ENCODE measurements around the gene TWIST2.

The TWIST2 gene

DNA sequence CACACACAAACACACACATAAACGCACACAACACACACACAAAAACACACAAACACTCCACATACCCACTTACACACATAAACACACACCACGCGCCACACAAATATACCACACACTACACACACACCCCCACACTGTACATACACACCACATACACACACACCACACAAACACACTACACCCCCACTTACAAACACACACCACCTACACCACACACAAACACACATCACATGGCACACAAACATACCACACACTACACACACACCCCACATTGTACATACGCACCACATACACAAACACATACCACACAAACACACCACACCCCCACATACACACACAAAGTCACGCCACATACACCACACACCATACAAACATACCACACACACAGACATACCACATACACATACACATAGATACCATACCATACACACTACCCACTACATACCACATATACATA lies 59.9 kb downstream of the TWIST2 start:
- DNase-seq, result no peak

DNA sequence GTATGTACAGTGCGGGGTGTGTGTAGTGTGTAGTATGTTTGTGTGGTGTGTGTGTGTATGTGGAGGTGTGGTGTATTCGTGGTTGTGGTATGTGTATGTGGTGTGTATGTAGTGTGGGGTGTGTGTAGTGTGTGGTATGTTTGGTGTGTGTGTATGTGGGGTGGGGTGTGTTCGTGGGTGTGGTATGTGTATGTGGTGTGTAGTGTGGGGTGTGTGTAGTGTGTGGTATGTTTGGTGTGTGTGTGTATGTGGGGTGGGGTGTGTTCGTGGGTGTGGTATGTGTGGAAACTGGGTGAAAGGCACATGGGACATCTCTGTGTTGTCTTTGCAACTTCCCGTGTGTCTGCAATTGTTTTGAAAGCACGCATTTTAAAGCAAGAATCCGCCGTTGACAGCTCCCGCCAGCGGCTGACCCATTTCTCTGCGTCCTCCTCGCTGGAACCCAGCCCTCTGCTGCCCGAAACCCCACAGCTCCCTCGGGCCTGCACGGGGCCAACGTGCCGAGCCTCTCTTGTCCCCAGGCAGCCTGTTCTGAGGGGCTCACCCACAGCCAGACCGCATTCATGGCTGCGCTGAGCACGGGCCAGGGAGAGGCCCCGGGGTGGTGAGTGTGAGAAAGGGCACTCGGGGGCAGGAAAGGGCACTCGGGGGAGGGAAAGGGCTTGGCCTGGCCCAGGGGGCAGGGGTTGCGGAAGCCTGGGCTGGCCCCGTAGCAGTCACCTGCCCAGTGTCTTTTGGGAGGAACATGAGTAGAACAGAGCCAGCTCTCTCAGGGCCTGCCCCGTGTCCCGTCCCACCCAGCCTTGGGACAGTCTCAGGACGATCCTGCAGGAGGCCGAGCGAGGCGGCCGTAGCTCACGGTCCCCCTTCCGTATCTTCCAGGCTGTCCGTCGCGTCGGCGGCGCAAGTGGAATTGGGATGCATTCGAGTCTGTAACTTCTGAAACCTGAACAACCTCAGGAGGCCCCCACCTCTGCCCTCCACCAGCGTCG lies 61.4 kb downstream of the TWIST2 start:
- no peak for DNase-seq

DNA sequence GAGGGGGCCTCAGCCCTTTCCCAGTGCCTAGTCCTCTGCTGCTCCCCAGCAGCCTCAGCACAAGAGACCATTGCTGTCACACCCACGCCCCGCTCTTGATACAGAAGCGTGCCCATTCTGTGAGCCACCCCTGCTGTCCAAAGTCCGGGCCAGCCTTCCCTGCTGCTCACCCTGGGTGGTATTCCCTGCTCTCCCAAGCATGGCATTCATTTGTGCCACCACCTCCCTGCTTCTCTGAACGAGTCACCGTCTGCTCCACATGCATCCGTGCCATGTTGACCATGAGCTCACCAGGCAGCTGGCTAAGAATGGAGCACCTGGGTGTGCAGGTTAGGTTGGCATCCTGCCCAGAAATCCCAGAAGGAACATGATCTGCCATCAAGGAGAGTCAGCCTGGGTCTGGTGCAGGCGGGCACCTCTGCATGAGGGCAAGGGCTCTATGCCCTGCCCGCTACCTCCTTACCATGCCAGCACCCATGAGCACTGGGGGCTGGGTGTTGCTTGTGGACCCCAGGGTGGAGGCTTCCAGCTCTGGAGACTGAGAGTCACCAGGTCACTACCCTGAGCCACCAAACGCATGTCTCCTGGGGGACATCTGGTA lies 63.0 kb downstream of the TWIST2 start:
- DNase-seq, result no peak

DNA sequence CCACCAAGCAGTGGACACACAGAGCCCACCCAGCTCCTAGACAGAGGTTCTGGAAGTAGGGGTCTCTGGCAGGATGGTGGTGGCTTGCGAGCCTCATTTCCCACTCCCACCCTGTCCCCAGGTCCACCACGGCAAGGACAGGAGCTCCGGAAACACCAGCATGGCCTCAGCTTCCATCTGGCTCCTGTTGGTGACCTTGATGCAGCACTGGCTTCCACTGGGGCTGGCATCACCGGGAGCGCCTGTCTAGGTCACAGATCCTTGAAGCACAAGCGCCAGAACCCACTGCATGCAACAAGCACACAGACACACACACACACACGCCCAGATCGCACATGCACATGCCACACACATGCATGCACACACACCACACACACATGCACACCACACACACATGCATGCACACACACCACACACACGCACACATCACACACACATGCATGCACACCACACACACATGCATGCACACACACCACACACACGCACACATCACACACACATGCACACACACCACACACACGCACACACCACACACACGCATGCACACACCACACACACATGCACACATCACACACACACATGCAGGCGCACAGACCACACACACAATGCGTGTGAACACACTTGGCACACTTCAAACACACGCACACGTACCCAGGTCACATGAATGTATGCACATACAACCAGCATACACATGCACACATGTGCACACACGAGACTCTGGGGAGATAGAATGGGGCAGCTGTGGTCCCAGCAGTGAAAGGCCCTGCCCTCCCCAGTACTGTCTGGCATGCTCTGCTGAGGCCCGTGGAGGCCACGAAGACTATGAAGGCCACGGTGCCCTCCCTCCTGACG lies 63.7 kb downstream of the TWIST2 start:
- no peak for DNase-seq

DNA sequence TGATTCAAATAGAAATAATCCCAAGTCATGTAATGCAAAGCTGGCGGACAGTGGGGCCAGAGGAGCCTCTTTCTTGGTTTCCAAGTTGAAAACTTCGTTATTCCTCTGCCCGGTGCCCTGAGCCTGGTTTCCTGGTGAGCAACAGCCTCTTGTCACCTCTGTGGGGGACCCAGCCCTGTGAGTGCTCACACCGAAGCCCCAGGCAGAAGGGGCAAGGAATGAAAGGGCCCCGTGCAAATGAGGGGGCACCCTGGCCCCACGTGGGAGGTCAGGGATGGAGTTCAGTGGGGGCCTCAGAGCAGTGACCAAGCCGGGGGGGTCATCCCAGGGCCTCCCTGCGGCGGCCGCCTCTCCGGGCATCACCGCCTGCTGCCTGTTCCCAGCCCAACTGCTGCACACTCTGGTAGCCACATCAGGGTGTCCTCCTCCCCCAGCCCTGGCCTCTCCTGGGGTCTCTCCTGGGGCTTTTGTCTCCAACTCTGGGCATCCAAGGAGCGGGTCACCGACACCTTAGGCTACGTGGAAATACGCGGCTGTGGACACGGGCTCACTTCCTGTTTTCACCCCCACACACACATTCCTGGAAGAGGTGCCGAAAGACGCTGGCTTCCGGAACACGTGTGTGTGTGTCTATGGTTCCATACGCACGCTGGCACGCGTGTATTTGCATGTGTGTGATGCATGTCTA lies 64.5 kb downstream of the TWIST2 start:
- no peak for DNase-seq

DNA sequence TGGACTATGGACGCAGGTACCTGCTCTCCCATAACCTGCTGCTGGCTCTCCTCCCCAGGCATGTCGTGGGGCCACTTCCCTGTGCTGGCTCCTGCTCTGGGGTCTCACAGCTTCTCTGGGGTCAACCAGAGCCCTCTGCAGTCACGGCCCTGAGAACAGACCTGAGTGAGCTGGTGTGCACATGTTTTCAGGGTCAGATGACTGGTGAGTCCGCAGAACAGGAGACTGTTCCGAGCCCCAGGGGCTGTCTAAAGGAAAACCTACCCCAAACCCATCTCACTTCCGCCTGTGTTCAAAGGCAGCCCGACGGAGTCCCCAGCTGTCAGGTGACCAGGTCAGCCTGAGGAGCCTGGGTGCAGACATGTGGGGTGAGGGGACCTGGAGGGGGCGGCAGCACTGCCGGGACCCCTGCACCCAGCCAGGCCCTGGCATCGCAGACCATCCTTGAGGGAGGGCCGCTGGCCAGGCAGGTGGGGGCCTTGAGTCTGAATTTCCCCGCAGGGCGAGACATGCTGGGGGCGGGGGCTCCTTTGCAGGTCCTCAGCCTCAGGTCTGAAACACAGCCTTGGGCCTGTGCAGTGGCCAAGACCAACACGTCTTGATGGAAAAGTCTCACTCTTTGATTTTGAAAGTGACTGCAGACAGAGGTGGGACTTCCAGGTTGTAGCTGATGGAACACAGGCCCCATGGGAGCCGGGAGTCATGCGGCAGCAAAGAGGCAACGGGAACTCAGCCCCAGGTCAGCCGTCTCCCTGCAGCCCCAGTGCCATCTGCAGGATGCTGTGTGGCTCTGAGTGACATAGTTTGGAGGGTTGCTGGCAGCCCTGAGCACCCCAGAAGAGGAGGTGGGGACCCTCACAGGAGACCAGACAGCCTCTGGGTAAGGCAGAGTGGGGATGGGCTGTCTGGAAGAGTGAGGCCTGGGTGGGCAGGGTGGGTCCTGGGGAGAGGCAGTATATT lies 65.3 kb downstream of the TWIST2 start:
- no peak for DNase-seq

DNA sequence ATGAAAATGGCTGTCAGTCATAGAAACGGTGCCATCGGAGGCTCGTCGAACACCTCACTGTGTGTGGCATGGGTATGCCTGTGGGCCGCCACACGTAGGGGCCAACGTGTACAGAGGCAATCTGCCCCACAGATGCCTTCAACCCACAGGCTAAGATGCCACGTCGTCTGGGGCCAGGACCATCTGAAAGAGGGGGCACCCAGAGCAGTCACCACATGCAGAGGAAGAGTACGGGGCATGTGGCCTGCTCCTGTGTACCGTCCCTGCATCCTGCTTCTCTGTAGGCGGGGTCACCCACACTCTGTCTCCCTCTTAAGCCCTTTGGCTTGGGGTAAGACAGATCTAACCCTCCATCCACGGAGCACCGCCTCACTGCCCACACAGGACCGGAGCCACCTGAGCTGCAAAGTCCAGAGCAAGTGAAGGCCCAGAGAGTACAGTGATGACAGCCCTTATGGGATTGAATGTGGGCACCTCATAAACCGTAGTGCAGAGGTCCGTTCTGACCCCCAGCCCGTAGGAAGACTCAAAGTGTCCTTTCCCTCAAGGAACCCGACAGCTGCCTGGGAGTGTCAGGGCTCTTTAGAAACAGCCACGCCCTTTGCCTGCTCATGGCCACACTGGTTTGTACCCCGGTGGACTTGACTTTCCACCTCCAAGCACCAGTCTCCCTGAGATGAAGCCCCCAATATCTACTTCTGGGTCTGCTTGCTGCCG lies 66.2 kb downstream of the TWIST2 start:
- no peak for DNase-seq

DNA sequence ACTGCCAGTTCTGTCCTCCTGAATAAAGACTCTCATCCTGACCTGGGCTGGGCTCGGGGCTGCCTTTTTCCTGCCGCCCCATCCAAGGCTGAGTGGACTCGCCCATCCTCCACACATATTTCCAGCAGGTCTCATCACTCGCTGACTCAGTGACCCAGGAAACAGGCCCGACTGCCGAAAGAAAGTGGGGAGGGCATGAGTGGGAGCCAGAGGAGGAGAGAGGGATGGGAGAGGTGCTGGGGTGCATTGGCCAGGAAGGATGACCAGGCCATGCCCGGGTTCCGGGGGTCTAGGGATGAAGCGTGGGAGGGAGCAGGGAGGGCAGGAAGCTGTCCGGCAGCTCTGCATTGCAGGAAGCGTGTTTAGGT lies 66.7 kb downstream of the TWIST2 start:
- no peak for DNase-seq

DNA sequence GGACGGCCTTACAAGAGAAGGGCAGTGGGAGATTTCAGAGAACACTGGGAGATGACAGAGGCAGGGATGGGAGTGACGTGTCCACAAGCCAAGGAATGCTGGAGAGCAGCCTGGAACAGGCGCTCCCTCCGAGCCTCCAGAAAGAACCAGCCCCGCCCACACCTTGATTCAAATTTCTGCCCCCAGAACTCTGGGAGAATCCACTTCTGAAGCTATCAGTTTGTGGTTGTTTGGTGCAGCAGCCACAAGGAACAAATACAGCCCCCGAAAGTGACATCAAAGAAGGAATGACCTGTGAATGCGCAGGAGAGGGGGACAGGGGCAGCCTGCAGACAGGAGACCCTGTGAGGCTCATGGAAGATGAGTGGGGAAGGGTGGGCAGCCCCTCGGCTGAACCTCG lies 67.3 kb downstream of the TWIST2 start:
- no peak for DNase-seq

DNA sequence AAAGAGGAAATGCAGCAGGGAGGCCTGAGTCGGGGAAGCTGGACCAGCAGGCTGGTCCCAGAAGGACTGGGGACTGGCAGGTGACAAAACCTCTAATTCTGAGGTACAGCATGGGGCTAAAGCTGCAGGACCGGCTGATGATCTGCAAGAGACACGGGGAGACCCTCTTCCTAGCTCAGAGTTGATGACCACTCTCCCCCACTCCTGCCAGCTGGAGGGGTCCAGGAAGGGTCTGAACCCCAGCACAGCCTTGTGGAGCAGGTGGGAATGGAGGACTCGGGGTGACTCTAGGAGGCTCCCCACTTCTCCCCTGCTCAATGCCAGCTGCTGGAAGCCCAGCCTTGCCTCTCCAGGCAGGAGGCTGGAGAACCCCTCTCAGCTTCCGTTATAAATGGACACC lies 67.7 kb downstream of the TWIST2 start:
- no peak for DNase-seq

DNA sequence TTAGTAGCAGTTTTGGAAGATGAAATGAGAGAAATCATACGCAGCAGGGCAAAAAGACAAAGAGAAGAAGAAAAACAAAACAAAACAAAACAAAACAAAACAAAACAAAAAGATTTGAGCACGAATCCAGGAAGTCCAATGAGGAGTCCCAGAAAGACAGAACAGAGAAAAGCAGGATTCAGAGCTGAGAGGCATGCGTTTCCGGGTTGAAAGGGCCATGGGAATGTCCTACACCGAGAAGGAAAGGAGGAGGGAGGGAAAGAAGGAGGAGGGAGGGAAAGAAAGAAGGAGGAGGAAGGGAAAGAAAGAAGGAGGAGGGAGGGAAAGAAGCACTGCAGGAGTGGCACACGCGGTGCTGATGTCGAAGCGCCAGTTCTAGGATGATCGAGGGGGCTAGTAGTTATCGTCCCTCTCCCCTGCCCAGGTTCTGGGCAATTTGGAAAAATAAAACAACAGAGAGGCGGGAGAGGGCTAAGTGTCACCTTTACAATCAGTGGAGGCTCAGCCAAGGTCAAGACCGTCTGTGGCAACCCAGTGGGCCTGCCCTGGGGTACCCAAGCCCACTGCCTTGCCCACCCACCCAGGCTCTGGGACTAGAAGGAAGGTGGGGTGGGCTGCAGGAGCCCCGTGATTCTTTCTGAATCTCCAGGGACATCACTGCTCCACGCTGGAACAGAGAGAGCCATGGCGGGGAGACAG lies 68.4 kb downstream of the TWIST2 start:
- DNase-seq, result no peak

DNA sequence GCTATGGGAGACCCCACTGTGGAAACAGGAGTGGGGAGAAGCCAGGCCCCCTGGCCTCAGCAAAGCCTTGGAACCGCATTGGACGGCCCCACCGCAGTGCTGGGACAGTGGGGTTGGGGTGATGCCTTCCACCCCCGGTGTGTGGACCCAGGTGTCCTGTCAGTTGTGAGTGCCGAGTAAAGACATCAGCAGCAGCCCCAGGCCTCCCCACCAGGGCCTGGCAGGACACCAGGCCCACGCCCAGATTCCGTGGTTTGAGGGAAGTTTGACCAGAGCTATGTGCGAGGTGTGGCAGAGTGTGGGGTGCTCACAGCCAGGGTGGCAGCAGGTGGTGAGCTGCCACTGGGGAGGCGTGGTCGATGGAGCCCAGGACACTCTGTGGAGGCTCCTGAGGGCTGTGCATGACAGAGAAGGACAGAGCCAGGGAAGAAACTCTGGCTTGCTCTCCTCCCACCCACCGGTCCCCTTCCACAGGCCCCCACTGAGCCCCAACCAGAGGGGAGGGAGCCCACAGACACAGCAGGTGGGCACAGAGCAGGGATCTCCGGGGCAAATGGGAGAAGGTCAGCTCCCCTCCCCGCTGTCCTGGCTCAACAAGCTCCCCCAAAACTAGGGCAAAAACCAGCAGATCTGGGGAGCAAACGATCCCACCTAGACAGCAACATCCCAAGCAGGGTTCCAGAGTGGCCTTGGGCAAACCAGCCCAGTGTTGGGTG lies 69.1 kb downstream of the TWIST2 start:
- no peak for DNase-seq

DNA sequence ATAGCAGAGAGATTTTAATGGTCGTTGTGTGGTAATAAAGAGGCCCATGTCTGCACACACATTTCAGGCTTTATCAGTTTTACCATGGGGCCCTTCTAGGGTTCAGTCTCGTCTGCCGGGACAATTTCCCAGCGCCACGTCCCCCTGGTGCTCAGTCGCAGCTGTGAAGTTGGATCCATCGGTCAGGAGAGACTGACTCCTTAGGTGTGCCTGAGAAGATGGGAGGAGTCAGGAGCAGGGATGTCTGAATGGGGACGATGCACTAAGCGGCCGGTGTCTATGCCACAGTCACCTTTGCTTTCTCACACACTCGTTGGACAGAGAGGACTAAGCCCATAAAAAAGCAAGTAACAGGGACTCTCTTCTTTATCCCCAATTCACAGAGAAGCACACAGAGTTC lies 71.4 kb downstream of the TWIST2 start:
- no peak for DNase-seq

DNA sequence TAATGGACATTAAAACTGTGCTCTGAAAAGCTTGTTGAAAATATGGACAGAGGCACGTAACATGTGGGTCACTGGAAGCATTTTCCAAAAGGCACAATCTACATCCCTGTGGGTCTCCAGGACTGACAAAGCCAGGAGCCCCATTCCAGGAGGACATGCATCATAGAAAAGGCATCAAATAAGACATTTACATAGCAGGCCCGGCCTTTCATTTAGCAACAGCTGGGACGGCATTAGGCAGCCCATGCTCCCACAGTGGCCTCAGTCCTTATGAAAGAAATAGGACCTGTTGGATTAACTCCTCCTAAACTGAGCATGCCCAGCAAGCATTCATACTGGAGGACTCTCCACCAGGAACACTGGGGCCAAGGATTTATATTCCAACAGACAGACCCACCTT lies 72.2 kb downstream of the TWIST2 start:
- no peak for DNase-seq

DNA sequence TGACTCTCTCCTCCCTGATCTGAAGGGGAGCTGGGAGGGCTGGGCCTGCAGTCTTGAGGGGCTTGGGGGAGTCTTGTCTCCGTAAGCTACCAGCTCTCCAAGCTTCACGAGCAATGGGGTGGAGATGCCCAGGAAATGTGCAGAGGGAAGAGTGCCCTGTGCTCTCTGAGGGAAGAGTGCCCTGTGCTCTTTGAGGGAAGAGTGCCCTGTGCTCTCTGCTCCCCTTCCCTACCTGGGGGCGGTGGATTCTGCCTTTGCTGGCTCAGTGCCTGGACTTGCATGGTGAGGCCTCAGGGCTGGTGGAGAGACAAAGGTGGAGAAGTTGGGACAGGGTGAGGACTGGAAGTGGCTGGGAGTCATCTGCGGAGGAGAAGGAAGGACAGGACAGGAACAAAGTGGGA lies 72.7 kb downstream of the TWIST2 start:
- DNase-seq, result no peak

DNA sequence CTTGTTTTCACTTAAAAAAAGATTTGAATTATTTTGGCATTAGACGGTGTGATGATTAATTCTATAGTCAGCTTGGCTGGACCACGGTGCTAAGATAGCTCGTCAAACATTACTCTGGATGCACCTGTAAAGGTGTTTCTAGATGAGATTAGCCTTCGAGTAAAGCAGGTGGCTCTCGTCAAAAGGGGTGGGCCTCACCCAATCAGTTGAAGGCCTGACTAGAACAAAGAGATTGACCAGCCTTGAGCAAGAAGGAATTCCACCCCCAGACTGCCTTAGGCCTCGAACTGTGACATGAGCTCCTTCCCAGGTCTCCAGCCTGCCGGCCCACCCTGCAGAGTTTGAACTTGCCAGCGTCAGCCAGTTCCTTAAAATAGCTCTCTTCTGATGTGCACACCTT lies 73.4 kb downstream of the TWIST2 start:
- no peak for DNase-seq

DNA sequence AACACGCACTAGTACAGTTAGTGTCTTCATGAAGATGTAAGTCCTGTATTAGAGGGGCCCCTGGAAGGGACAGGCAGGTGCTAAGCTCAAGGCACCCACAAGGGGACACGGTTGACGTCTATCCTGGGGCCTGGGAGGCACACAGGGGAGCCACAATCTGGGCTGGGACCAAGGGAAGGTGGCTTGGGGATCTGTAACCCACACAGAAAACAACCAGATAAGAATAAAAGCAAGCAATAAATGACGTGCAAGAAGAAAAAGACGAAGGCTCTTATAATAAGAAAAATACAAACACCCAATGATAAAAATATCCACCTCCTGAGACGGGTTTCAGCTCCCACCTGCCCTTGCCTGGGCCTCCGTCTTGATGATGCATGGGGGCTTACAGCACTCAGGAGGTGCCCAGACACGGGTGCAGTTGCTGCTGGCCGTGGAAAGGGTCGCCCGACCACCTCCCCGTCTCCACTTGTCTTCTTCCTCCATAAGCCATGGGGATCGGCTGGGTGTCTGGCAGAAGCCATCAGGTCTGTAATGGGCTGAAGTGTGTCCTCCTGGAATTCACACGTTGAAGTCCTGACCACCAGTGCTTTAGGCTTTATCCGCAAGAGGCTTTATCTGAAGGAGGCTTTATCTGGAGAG lies 73.9 kb downstream of the TWIST2 start:
- no peak for DNase-seq

DNA sequence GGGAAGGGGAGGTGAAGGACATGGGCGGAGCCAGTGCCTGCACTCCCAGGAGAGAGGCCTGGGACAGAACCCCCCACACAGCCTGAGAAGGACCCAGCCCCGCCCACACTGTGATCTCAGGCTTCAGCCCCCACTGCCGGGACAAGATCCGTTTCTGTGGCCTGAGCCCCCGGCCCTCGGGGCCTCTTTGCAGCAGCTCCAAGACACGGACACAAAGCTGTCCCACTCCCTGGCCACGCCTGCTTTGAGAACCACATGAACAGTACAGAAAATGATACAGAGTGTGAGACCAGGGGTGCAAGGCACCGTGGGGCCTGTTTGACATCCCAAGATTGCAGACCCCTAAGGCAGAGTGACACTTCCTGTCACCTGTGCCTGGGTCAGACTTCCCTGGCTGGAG lies 74.5 kb downstream of the TWIST2 start:
- no peak for DNase-seq

DNA sequence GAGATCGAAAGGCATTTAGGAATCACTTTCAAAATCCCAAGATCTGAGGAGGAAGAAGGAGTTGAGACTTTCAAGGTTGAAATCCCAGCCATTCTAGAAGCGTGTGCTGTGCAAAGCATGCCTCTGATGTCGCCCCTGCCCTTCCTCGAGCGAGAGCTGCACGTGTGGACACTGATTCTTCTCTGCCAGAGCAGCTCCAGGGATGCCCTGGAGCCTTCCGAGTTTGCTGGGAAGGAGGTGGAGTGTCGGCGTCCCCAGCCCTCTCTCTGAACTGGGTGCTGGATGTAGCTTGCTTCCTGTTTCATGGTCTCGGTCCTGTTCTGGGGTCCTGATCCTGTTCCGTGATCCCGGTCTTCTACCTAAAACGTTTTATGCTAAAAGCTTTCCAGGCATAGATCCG lies 76.1 kb downstream of the TWIST2 start:
- DNase-seq, result no peak

All from activated gamma-delta T cell treated with Interleukin-2 at 50 U/mL for 16 hours (primary cell).